Jurkat, Clone E6-1 (cell line): Measurements from ENCODE around the gene ABHD14A.

Experiments used
- DNase-seq: peaks from one replicate; pipeline ENCODE4 v3.0.0-alpha.2; 2011; ENCODE audit warnings: low read depth, low spot score
- H3K4me3 ChIP-seq: 2 replicates; pipeline ENCODE4 v1.5.1; 2011; ENCODE audit warnings: mild to moderate bottlenecking, low read length, control low read depth, moderate library complexity

The ABHD14A gene

GRCh38 chr3:51938780-51939425 lies 36.0 kb upstream of the ABHD14A start:
- no peak overlapping the region for H3K4me3 ChIP-seq
- no peak for DNase-seq

DNA sequence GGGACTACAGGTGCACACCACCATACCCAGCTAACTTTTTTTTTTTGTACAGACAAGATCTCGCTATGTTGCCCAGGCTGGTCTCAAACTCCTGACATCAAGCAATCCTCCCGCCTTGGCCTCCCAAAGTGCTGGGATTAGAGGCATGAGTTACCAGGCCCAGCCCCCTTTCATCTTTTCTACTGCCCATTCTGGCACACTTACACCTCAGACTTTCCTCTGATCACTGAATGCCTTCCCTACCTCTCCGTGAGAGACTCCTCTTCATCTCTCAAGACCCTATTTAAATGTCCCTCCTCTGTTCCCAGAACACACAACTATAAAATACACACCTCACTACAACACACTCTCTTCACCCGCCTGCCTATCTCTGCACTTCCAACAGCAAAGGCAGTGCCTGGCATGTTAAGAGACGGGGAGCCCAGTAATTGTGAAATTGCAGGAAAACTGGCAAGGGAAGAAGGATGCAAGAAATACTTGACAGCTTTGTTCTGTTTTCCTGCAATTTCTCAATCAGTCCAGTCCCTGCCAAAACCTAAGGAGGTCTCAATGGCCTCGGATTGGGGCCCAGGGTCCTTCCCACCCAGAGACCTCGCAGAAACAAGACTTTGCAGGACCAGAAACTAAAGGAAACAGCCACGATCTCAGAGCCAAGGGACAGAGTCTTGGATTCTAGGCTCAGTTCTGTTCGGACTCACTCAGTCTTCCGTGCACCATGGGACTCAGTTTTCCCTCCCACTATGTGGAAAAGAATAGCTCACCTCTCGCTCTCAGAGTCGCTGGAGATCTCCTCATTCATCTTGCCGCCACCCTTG lies 34.0 kb upstream of the ABHD14A start:
- no peak for DNase-seq
- H3K4me3 ChIP-seq, result peak overlapping the region; percentile 88

GRCh38 chr3:51941463-51941797 lies 33.4 kb upstream of the ABHD14A start:
- H3K4me3 ChIP-seq, result peak overlapping the region; percentile 88
- DNase-seq, result no peak

- H3K4me3 ChIP-seq, result peak within 1 kb of the TSS; percentile 88
Measured at GRCh38 chr3:51941798-51942602, 32.9 kb upstream of the ABHD14A start, which contains the start of the genes PARP3 and RRP9. PARP3 (plus strand) TSS chr3:51942363; CDS start chr3:51943356, 993 bp downstream. RRP9 (minus strand) TSS chr3:51941904; CDS start chr3:51941867, 37 bp downstream.

DNA sequence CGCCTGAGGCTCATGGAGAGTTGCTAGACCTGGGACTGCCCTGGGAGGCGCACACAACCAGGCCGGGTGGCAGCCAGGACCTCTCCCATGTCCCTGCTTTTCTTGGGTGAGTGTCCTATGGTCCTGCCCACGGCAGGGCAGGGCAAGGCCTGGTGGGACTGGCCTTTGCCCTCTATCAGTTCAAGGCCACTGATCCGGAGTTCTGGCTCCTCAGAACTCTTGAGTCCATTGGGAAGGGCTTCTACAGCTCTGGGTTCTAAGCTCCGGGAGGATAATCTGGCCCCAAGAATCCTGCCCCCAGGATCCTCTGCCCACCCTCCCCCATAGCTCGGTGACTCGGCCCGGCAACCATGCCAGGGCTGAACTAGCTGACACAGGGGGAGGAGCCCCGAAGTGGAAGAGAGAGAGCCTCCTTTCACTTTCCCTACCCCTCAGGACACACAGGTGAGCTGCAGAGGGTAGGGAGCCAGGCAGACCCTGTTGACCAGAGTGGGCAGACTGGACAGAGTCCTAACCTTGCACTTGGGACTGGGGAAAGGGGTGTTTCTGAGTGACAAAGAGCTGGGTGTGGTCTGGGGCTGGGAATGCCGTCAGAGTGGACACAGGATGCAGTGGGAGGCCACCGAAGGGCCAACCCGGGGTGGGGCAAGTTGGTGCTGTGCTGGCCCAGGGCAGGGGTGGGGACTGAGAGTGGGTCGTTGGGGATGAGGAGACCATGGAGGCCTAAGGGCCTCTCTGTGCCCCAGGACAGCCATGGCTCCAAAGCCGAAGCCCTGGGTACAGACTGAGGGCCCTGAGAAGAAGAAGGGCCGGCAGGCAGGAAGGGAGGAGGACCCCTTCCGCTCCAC lies 32.0 kb upstream of the ABHD14A start:
- no peak for DNase-seq
- peak overlapping the region; percentile 84 for H3K4me3 ChIP-seq

More at GRCh38 chr3:51941798-51942602, 32.9 kb upstream of the ABHD14A start, which contains the start of the genes PARP3 and RRP9:
- DNase-seq, result peak; percentile 99

- H3K4me3 ChIP-seq, result no peak overlapping the region
- DNase-seq, result no peak
Measured at GRCh38 chr3:51943451-51944391, 31.1 kb upstream of the ABHD14A start.

DNA sequence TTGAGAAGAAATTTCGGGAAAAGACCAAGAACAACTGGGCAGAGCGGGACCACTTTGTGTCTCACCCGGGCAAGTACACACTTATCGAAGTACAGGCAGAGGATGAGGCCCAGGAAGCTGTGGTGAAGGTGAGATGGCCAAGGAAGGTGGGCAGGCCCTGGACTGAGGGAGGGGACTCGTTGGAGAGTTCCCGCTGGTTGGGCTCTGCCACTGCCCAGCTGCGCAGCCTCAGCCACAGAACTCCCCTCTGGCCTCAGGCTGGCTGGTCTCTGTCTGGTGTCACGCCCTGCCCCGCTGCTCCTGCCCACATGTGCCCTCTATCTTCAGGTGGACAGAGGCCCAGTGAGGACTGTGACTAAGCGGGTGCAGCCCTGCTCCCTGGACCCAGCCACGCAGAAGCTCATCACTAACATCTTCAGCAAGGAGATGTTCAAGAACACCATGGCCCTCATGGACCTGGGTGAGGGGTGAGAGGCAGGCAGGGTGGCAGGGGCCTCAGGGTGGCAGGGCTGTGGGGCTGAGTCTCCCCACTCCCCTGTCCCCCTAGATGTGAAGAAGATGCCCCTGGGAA lies 30.3 kb upstream of the ABHD14A start:
- no peak for DNase-seq

GRCh38 chr3:51945031-51945840 lies 29.6 kb upstream of the ABHD14A start:
- DNase-seq, result no peak
- no peak overlapping the region for H3K4me3 ChIP-seq

More for the DNA sequence above, 30.3 kb upstream of the ABHD14A start:
- H3K4me3 ChIP-seq, result no peak overlapping the region

DNA sequence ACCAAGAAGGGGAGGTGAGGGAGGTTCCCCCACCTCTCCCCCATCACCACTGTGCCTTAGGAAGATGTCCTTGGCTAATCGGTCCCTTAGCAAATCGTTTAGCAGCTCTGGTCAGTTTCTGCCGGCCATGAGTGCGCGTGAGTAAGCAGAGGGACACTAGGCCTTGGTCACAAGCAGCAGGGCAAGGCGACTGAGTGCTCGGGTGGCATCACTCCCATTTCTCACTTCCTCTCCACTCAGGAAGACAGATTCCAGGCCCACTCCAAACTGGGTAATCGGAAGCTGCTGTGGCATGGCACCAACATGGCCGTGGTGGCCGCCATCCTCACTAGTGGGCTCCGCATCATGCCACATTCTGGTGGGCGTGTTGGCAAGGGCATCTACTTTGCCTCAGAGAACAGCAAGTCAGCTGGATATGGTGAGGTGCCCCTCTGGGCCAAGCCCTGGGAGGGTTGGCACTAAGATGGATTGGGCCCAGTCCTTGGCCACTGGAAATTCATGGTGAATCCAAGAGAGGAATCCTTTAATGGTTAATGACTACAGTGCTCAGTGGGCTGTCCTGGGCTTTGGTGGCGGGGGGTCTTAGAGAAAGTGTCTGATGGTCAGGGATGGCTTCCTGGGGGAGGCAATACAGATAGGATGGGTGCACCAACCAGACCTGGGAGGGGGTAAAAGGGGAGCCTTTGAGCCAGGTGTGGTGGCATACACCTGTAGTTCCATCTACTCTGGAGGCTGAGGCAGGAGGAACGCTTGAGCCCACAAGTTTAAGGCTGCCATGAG lies 28.7 kb upstream of the ABHD14A start:
- DNase-seq, result no peak
- no peak overlapping the region for H3K4me3 ChIP-seq

GRCh38 chr3:51946796-51947195 lies 28.1 kb upstream of the ABHD14A start:
- no peak overlapping the region for H3K4me3 ChIP-seq
- DNase-seq, result no peak

- DNase-seq, result no peak
- H3K4me3 ChIP-seq, result no peak overlapping the region
Measured at GRCh38 chr3:51947215-51947900, 27.5 kb upstream of the ABHD14A start.

GRCh38 chr3:51948016-51948580 lies 26.8 kb upstream of the ABHD14A start:
- DNase-seq, result no peak
- no peak overlapping the region for H3K4me3 ChIP-seq

GRCh38 chr3:51949121-51949520 lies 25.7 kb upstream of the ABHD14A start:
- H3K4me3 ChIP-seq, result no peak overlapping the region
- DNase-seq, result no peak

DNA sequence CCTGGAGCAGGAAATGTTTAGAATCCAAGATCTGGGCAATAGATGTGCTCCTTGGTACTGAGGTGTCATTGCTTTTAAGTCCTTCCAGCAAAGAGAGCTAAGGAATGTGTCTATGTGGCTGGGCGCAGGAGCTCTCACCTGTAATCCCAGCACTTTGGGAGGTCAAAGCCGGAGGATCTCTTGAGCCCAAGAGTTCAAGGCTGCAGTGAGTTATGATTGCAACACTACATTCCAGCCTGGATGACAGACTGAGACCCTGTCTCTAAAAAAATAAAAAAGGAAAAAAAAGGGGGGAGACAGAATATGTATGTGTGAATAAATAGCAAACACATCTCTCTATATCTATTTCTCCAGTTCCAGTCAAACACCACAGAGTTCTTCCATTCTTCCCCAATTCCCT lies 24.0 kb upstream of the ABHD14A start:
- DNase-seq, result no peak
- H3K4me3 ChIP-seq, result no peak overlapping the region

DNA sequence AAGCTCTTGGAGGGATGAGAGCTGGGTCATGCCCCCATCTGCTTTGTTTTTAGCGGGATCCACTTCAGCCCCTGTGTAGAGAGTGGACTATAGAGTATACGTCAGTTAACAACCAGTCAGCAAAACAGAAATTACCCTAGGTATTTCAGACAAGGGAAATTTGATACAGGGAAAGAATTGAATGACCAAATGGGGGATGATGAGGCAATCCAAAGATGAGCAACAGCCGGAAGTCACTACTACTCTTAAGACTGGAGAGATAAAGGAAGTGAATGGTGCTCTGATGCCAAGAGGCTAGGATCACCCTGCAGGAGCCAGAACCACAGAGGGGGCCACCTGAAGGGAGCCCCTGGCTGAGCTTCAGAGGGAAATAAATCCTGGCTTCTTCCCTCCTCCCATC lies 21.4 kb upstream of the ABHD14A start:
- DNase-seq, result no peak
- H3K4me3 ChIP-seq, result no peak overlapping the region
